ENCODE data around the gene LRRC56. TPM values are rescaled to one million over a fixed set of nuclear protein-coding genes. Genes with fewer than 3 reads are reported as not detected.
A peak's percentile ranks its signal among the peaks of the same experiment; 100 is the strongest.

Gene LRRC56
- total and polyA plus RNA-seq, 2 of the 13 experiments (the other 11 are each of a cell fraction or from before 2014, with no cell fraction given), result 0.11 to 0.29 TPM

- DNase-seq (ENCODE audit: low spot score) (peak; percentile 90), FAIRE-seq (no peak), ATAC-seq (peak; percentile 96)
- intact Hi-C loops (cut with micrococcal nuclease; ENCODE audit: unreplicated experiment), result no loop called here
- Histone ChIP-seq H3K9ac (ENCODE audit: insufficient read depth, low read depth, low read length) (peak overlapping the region; percentile 49), H3K4me1 (ENCODE audit: insufficient read depth, low read length) (peaks cover 37% of the 10 kb centered on the region), H3K4me2 (ENCODE audit: low read depth, low read length) (peak overlapping the region; percentile 62), H3K4me3 (replicated peaks in 1 of 3; ENCODE audit: insufficient read depth in 1 of 3, low read depth in 2 of 3, low read length in 3 of 3) (peak overlapping the region in 2 of 3 experiments; percentile 22 to 41; a peak in 4 of 6 replicates), H2AFZ (ENCODE audit: low read length) (no peak overlapping the region), H3K27ac (ENCODE audit: extremely low read length, insufficient read depth, low read length) (peak overlapping the region; percentile 72), H4K20me1 (ENCODE audit: insufficient read depth, low read length) (no peaks in the 10 kb centered on the region), H3K9me3 (ENCODE audit: low read length) (no peaks in the 10 kb centered on the region), H3K79me2 (ENCODE audit: insufficient read depth, low read length) (no peaks in the 10 kb centered on the region), H3K36me3 (replicated peaks in 1 of 2; ENCODE audit: control insufficient read depth in 1 of 2, insufficient read depth in 2 of 2, low read length in 2 of 2) (no peaks in the 10 kb centered on the region; a peak in 1 of 5 replicates), H3K27me3 (ENCODE audit: control insufficient read depth in 1 of 2, insufficient read depth in 2 of 2, low read length in 2 of 2) (no peaks in the 10 kb centered on the region)
- 47% methylated on average over 30 of the region's 74 CpGs for WGBS (ENCODE audit: low lambda C conversion rate)
- CTCF ChIA-PET (ENCODE audit: low intra/inter-chr PET ratio, low total read pairs), result interaction anchor here (1.5 to 2.0 kb wide), 4 partner anchors 12 to 78 kb away, joined by 5 to 20 read pairs (median 9); partner anchors contain the start of genes PTDSS2 and RNH1
- in situ Hi-C loops (cut with HindIII; ENCODE audit: extremely low pct_ligation_motif_present, low pct_unique_long_range_greater_than_20kb), result no loop called here
- POLR2A ChIA-PET, result interaction anchor here (0.9 to 1.9 kb wide), 8 partner anchors 10 to 301 kb away, joined by 3 to 7 read pairs (median 4); partner anchors contain the start of genes EPS8L2 and RNH1
- no TSS peak for BruUV-seq (replicated peaks)
- peak; percentile 63; the same call in 1 of the 2 replicates for TF ChIP-seq KDM5B (CRISPR knock-in tag; IDR thresholded peaks at IDR 0.05; ENCODE audit: borderline replicate concordance)
- no peak for TF ChIP-seq ELF1 (CRISPR knock-in tag; IDR thresholded peaks at IDR 0.05)
- peak; percentile 78; the same call in 1 of the 2 replicates for TF ChIP-seq RFXANK (CRISPR knock-in tag; IDR thresholded peaks at IDR 0.05)
- TF ChIP-seq, protein P1, sequence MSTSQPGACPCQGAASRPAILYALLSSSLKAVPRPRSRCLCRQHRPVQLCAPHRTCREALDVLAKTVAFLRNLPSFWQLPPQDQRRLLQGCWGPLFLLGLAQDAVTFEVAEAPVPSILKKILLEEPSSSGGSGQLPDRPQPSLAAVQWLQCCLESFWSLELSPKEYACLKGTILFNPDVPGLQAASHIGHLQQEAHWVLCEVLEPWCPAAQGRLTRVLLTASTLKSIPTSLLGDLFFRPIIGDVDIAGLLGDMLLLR (CRISPR knock-in tag; IDR thresholded peaks at IDR 0.05), result peak; percentile 72; the same call in 1 of the 2 replicates
- TF ChIP-seq ZNF589 (CRISPR knock-in tag; conservative IDR thresholded peaks at IDR 0.05), result 0 out of 2 replicates have a peak, but pooled peaks have one; percentile 62
- peak; percentile 3; the same call in 1 of the 2 replicates for TF ChIP-seq ZSCAN21 (CRISPR knock-in tag; IDR thresholded peaks at IDR 0.05; ENCODE audit: borderline replicate concordance)
- peak; percentile 62 for TF ChIP-seq SPEN (CRISPR knock-in tag; IDR thresholded peaks at IDR 0.05; ENCODE audit: low read depth)
- no peak for TF ChIP-seq ZNF674 (CRISPR knock-in tag; IDR thresholded peaks at IDR 0.05; ENCODE audit: low read depth)
- TF ChIP-seq HDAC2 (CRISPR knock-in tag; IDR thresholded peaks at IDR 0.05), result peak; percentile 56
- no peak for TF ChIP-seq GATA4 (IDR thresholded peaks at IDR 0.05; ENCODE audit: borderline replicate concordance, low read depth)
- no peak for TF ChIP-seq SRY (CRISPR knock-in tag; IDR thresholded peaks at IDR 0.05)
- TF ChIP-seq TEAD3 (CRISPR knock-in tag; optimal IDR thresholded peaks at IDR 0.05; ENCODE audit: borderline replicate concordance), result peak; percentile 59
- TF ChIP-seq, protein P2, sequence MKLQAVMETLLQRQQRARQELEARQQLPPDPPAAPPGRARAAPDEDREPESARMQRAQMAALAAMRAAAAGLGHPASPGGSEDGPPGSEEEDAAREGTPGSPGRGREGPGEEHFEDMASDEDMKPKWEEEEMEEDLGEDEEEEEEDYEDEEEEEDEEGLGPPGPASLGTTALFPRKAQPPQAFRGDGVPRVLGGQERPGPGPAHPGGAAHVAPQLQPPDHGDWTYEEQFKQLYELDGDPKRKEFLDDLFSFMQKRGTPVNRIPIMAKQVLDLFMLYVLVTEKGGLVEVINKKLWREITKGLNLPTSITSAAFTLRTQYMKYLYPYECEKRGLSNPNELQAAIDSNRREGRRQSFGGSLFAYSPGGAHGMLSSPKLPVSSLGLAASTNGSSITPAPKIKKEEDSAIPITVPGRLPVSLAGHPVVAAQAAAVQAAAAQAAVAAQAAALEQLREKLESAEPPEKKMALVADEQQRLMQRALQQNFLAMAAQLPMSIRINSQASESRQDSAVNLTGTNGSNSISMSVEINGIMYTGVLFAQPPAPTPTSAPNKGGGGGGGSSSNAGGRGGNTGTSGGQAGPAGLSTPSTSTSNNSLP (IDR thresholded peaks at IDR 0.05; ENCODE audit: low read depth, low read length), result peak; percentile 53; the same call in 1 of the 2 replicates
- peak; percentile 57; the same call in 1 of the 2 replicates for TF ChIP-seq NFKB2 (CRISPR knock-in tag; IDR thresholded peaks at IDR 0.05; ENCODE audit: borderline replicate concordance)
- peak; percentile 93; the same call in 1 of the 2 replicates for TF ChIP-seq ZBED4 (CRISPR knock-in tag; IDR thresholded peaks at IDR 0.05; ENCODE audit: borderline replicate concordance)
- TF ChIP-seq KMT2B (CRISPR knock-in tag; IDR thresholded peaks at IDR 0.05), result 0 out of 2 replicates have a peak, but pooled peaks have one; percentile 12
Observed at GRCh38 chr11:518463-519202, 18.7 kb upstream of the LRRC56 start.
